Fibroblast of skin of scalp (primary cell): Measurements from ENCODE around the gene REEP1.

ENCODE experiments used
- DNase-seq: peaks from one replicate; pipeline ENCODE4 v3.0.0-alpha.2; 2013

Gene REEP1

DNA sequence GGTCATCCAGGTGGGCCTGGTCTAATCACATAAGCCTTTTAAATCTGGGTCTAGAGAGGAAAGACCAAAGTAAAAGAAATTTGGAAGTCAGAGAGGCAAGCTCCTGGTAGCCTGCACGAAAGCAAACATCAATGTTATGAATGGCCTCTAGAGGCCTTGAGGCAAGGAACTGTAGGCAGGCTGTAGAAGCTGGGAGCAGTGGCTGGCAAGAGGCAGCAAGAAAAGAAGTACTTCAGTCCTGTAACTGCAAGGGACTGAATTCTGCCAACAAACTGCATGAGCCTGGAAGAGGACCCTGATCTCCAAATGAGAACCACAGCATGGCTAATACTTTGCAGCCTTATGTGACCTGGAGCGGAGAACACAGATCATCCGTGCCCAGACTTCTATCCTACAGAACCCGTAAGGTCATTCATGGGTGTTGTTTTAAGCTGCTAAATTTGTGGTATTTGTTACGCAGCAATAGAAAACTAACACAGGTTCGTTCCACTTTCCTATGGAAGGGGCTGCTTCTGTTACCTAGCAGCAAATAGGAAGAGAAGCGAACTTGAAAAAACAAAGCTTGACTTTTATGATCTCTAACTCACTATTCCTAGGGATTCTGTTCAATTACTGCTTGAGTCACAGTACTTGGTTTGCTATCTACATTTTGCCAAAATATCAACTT is 143.4 kb downstream of the REEP1 start:
- DNase-seq = no peak

DNA sequence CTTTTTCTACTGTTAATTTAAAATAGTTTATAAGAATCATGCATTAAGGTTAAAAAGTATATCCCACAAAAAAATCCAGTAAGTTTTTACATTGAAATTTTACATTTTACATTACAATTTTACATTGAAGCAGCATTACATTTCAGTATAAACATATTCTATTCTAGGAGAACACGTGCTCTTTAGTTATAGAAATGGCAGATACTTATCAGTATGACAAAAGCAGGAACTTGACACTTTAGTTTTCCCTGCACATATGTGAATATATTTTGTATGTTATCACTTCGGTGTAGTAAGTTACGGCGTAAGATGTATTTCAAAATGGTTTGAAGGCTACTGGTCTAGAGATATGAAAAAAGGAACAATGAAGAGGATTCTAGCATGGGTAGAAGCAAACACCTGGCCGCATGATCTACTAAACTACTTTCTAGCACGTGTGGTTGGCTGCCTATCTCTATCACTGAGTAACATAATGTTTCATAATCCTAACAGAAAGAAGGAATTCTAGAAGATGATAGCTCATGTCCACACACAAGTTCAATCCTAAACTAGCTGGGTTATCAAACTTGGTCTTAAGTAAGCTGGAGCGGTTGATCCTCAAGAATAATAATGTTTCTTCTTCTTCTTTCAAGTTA is 147.5 kb downstream of the REEP1 start:
- DNase-seq = no peak

GRCh38 chr2:86186431-86186830 is 151.0 kb downstream of the REEP1 start:
- DNase-seq = no peak

DNA sequence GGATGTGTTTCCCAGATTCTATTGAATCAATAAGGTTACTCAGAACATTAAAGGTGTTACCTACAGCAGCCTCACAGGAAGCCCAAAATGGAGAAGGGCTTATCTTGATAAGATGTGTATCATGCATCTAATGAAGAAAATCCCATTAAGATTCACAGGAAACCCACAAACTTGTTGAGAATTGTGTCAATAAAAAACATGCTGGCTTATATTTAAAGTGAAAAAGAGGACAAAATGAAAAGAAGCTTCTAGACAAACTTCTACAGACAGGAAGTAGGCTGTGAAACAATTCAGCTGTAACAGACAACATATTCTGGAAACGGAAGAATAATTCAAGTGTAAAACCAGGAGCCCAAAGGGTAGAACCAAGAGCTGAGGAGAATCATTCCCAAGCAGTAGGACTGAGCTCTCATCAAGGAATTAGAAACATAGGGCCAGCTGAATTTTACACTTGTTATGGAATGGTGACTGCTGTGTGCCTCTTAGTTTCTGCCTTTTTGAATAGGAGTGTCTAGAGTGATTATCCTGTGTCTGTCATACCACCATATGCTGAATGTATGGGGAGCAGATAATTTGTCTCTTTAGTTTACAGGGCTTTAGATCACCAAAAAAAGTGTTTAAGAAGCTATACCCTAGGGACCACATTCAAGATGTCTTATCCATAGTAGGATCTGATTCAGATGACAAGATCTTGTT is 151.8 kb downstream of the REEP1 start:
- DNase-seq = no peak

- no peak for DNase-seq
These were observed 160.8 kb downstream of the REEP1 start for GRCh38 chr2:86176597-86176996.

- DNase-seq = no peak
These were observed 161.6 kb downstream of the REEP1 start for GRCh38 chr2:86175828-86176227.

- no peak for DNase-seq
These were observed 163.0 kb downstream of the REEP1 start for GRCh38 chr2:86174445-86174844.

DNA sequence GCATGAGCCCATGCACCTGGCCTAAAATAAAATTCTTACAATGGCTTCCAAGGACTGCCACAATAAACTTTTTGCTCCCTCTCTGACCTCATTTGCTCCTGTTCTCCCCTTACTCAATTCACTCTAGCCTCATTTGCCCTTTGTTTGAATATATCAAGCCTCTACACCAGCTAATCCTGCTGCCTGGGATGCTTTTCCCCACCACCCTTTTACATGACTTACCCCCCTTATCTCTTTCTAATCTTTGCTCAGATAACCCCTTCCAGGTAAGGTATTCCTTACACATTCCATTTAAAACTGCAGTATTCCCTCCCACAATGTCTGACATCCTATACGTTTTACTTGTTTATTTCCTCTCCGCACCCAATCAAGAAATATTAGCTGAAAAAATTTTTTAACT is 164.8 kb downstream of the REEP1 start:
- DNase-seq = no peak

- no peak for DNase-seq
These were observed 166.1 kb downstream of the REEP1 start for GRCh38 chr2:86171295-86171694.

DNA sequence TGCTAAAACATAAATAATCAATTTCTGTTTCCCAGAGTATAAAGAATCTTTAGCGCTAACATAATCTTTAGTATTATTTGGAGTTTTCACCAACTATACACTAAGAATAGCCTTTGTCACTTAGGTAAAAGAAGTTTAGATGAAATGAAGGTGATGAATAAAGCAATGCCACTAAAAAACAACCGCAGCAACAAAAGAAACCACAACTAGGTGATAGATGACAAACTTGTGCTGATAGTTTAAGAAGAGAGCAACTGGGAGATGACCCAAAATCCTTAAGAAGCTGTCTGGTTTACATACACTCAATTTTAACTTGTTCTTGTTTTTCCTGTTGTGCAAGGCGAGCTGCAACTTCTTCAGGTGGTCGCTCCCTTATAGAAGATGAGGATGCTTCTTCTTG is 167.0 kb downstream of the REEP1 start:
- DNase-seq = no peak
